ENCODE measurements around the gene MYOM1. TPM values are rescaled to one million over a fixed set of nuclear protein-coding genes. Genes with fewer than 3 reads are reported as not detected.

The MYOM1 gene
- total RNA-seq, 4 donors from 2014 or later: 13.3 to 31.7 (median 16.5) TPM

DNA sequence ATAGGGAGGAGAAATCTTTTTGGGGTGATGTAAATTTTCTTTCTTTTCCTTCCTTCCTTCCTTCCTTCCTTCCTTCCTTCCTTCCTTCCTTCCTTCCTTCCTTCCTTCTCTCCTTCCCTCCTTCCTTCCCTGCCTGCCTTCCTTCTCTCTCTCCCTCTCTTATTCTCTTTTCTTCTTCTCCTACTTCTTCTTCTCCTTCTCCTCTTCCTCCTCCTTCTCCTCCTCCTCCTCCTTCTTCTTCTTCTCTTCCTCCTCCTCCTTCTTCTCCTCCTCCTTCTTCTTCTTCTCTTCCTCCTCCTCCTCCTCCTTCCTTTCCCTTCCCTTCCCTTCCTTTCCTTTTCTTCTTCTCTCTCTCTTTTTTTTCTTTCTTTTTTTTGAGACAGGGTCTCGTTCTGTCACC lies 59.9 kb downstream of the MYOM1 start:
- H3K9me3 ChIP-seq: no peaks in the 10 kb centered on the region
- no peak overlapping the region for H3K27ac ChIP-seq (replicated peaks in 1 of 4)
- H3K27me3 ChIP-seq: no peaks in the 10 kb centered on the region
- peaks cover 6 to 21% (median 15%) of the 10 kb centered on the region in 4 donors for H3K4me1 ChIP-seq
- TF ChIP-seq, protein P1, sequence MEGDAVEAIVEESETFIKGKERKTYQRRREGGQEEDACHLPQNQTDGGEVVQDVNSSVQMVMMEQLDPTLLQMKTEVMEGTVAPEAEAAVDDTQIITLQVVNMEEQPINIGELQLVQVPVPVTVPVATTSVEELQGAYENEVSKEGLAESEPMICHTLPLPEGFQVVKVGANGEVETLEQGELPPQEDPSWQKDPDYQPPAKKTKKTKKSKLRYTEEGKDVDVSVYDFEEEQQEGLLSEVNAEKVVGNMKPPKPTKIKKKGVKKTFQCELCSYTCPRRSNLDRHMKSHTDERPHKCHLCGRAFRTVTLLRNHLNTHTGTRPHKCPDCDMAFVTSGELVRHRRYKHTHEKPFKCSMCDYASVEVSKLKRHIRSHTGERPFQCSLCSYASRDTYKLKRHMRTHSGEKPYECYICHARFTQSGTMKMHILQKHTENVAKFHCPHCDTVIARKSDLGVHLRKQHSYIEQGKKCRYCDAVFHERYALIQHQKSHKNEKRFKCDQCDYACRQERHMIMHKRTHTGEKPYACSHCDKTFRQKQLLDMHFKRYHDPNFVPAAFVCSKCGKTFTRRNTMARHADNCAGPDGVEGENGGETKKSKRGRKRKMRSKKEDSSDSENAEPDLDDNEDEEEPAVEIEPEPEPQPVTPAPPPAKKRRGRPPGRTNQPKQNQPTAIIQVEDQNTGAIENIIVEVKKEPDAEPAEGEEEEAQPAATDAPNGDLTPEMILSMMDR (IDR thresholded peaks at IDR 0.05): no peak
- TF ChIP-seq POLR2AphosphoS5 (IDR thresholded peaks at IDR 0.05): no peak
- no peak for TF ChIP-seq POLR2A (IDR thresholded peaks at IDR 0.05; ENCODE audit: low read depth)
- no peak for TF ChIP-seq EP300 (IDR thresholded peaks at IDR 0.05)
- WGBS: 95% methylated on average over 1 of the region's 1 CpG
- no peak overlapping the region for H3K4me3 ChIP-seq
- peaks cover 5 to 45% (median 31%) of the 10 kb centered on the region in 4 donors for H3K36me3 ChIP-seq
- DNase-seq (ENCODE audit: extremely low spot score): no peak
- intact Hi-C loops (cut with DNase I): no loop called here

GRCh38 chr18:3157606-3158005 lies 62.2 kb downstream of the MYOM1 start:
- Histone ChIP-seq H3K9me3 (no peaks in the 10 kb centered on the region), H3K4me3 (no peak overlapping the region), H3K27ac (replicated peaks in 1 of 4) (no peak overlapping the region), H3K27me3 (no peaks in the 10 kb centered on the region), H3K4me1 (peaks cover 17 to 36% (median 22%) of the 10 kb centered on the region in 4 donors), H3K36me3 (peaks cover 0 to 28% (median 17%) of the 10 kb centered on the region in 4 donors)
- DNase-seq (ENCODE audit: extremely low spot score): no peak
- TF ChIP-seq EP300 (IDR thresholded peaks at IDR 0.05): no peak
- intact Hi-C loops (cut with DNase I): no loop called here
- 81% methylated on average over 2 of the region's 2 CpGs for WGBS

GRCh38 chr18:3157086-3157485 lies 62.7 kb downstream of the MYOM1 start:
- TF ChIP-seq POLR2A (IDR thresholded peaks at IDR 0.05; ENCODE audit: low read depth) (no peak), POLR2AphosphoS5 (IDR thresholded peaks at IDR 0.05) (no peak), EP300 (IDR thresholded peaks at IDR 0.05) (no peak)
- TF ChIP-seq, protein P1 (IDR thresholded peaks at IDR 0.05): no peak
- WGBS: 96% methylated on average over 5 of the region's 5 CpGs
- H3K9me3 ChIP-seq: no peaks in the 10 kb centered on the region
- H3K4me1 ChIP-seq: peaks cover 17 to 36% (median 22%) of the 10 kb centered on the region in 4 donors
- peaks cover 0 to 23% (median 13%) of the 10 kb centered on the region in 4 donors for H3K36me3 ChIP-seq
- DNase-seq (ENCODE audit: extremely low spot score): no peak
- no peaks in the 10 kb centered on the region for H3K27me3 ChIP-seq
- no peak overlapping the region for H3K27ac ChIP-seq (replicated peaks in 1 of 4)
- intact Hi-C loops (cut with DNase I): no loop called here
- no peak overlapping the region for H3K4me3 ChIP-seq

DNA sequence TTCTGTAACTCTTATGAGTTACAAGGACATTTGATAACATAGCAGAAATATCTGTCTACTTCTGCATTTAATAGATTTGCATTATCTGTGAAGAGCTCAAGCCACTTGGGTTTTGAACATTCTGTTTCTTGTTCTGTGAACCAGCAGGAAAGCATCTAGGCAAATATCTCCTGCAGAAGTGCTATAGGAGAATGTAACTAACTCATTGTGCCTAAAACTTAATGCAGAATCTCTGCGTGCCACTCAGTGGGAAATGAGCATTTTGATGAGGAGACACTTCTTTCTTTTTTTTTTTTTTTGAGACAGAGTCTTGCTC lies 63.5 kb downstream of the MYOM1 start:
- intact Hi-C loops (cut with DNase I): no loop called here
- Histone ChIP-seq H3K27me3 (no peaks in the 10 kb centered on the region), H3K27ac (replicated peaks in 1 of 4) (peak overlapping the region; percentile 49 to 69 (median 66)), H3K9me3 (no peaks in the 10 kb centered on the region), H3K36me3 (peaks cover 0 to 15% (median 7%) of the 10 kb centered on the region in 4 donors), H3K4me1 (peaks cover 17 to 36% (median 22%) of the 10 kb centered on the region in 4 donors), H3K4me3 (no peak overlapping the region)
- no peak for TF ChIP-seq POLR2AphosphoS5 (IDR thresholded peaks at IDR 0.05)
- TF ChIP-seq, protein P1 (IDR thresholded peaks at IDR 0.05): no peak
- TF ChIP-seq POLR2A (IDR thresholded peaks at IDR 0.05; ENCODE audit: low read depth): no peak
- no peak for TF ChIP-seq EP300 (IDR thresholded peaks at IDR 0.05)
- WGBS: 83% methylated on average over 1 of the region's 1 CpG
- DNase-seq (ENCODE audit: extremely low spot score): no peak

DNA sequence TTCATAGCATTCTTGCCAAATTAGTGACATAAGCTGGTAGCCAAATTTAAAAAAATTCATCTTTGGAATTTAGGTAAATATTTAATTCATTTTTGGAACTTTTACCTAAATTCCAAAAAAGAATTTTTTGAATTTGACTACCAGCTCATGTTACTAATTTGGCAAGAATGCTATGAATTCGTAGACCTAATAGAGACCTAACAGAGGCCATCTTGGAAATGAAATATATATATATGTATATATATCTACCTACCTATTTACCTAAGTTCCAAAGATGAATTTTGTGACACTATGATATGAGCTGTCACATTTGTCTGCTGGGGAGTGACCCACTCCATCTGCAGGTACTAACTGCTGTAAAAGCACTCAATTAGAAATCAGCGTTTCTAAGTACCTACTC lies 65.6 kb downstream of the MYOM1 start:
- H3K27me3 ChIP-seq: no peaks in the 10 kb centered on the region
- H3K36me3 ChIP-seq: peaks cover 0 to 5% (median 0%) of the 10 kb centered on the region in 4 donors
- intact Hi-C loops (cut with DNase I): no loop called here
- H3K9me3 ChIP-seq: no peaks in the 10 kb centered on the region
- WGBS: 96% methylated on average over 2 of the region's 2 CpGs
- H3K4me3 ChIP-seq: no peak overlapping the region
- H3K4me1 ChIP-seq: peaks cover 17 to 36% (median 22%) of the 10 kb centered on the region in 4 donors
- no peak for TF ChIP-seq POLR2A (IDR thresholded peaks at IDR 0.05; ENCODE audit: low read depth)
- TF ChIP-seq, protein P1 (IDR thresholded peaks at IDR 0.05): no peak
- no peak for TF ChIP-seq EP300 (IDR thresholded peaks at IDR 0.05)
- TF ChIP-seq POLR2AphosphoS5 (IDR thresholded peaks at IDR 0.05): no peak
- H3K27ac ChIP-seq (replicated peaks in 1 of 4): no peak overlapping the region
- no peak for DNase-seq (ENCODE audit: extremely low spot score)

Data from esophagus muscularis mucosa (tissue), 4 donors.